Adipocyte (in vitro differentiated cells): ENCODE results near the gene IGSF21.
A peak's percentile ranks its signal among the peaks of the same experiment; 100 is the strongest.

Experiments used
- DNase-seq: peaks from one replicate; pipeline ENCODE4 v3.0.0-alpha.2; 2015; ENCODE audit warnings: low read depth
- H3K27me3 ChIP-seq: replicated peaks from 2 replicates; pipeline ENCODE4 v1.7.0; 2013; ENCODE audit warnings: mild to moderate bottlenecking, low read length, moderate library complexity; ENCODE audit not compliant: control insufficient read depth, insufficient read depth
- H3K36me3 ChIP-seq: 2 replicates; pipeline ENCODE4 v1.7.0; 2013; ENCODE audit warnings: low read length, mild to moderate bottlenecking, moderate library complexity; ENCODE audit not compliant: control insufficient read depth, insufficient read depth, severe bottlenecking
- H3K4me1 ChIP-seq: 2 replicates; pipeline ENCODE4 v1.7.0; 2013; ENCODE audit warnings: mild to moderate bottlenecking, low read length, moderate library complexity; ENCODE audit not compliant: control insufficient read depth, insufficient read depth
- H3K4me3 ChIP-seq: 2 replicates; pipeline ENCODE4 v1.7.0; 2013; ENCODE audit warnings: mild to moderate bottlenecking, low read length, moderate library complexity
- H3K9ac ChIP-seq: 2 replicates; pipeline ENCODE4 v1.7.0; 2013; ENCODE audit warnings: mild to moderate bottlenecking, low read length, moderate library complexity
- H3K9me3 ChIP-seq: 2 replicates; pipeline ENCODE4 v1.7.0; 2013; ENCODE audit warnings: mild to moderate bottlenecking, low read length, moderate library complexity; ENCODE audit not compliant: control insufficient read depth

Gene IGSF21

GRCh38 chr1:18234790-18235242 is 127.2 kb downstream of the IGSF21 start:
- no peaks in the 10 kb centered on the region for H3K36me3 ChIP-seq
- H3K9ac ChIP-seq: no peak overlapping the region
- DNase-seq: peak; percentile 1
- H3K4me3 ChIP-seq: no peak overlapping the region
- H3K9me3 ChIP-seq: peaks cover 20% of the 10 kb centered on the region
- H3K27me3 ChIP-seq: peaks cover 26% of the 10 kb centered on the region
- no peaks in the 10 kb centered on the region for H3K4me1 ChIP-seq

- Histone ChIP-seq H3K4me1 (no peaks in the 10 kb centered on the region), H3K4me3 (no peak overlapping the region), H3K27me3 (peaks cover 37% of the 10 kb centered on the region), H3K36me3 (no peaks in the 10 kb centered on the region), H3K9ac (no peak overlapping the region), H3K9me3 (peaks cover 1% of the 10 kb centered on the region)
- DNase-seq: no peak
Observed at GRCh38 chr1:18237371-18237770, 129.8 kb downstream of the IGSF21 start.

- Histone ChIP-seq H3K36me3 (no peaks in the 10 kb centered on the region), H3K9ac (no peak overlapping the region), H3K4me1 (no peaks in the 10 kb centered on the region), H3K9me3 (no peaks in the 10 kb centered on the region), H3K4me3 (no peak overlapping the region), H3K27me3 (peaks cover 42% of the 10 kb centered on the region)
- no peak for DNase-seq
Observed at GRCh38 chr1:18238190-18238589, 130.6 kb downstream of the IGSF21 start.

- DNase-seq: no peak
- H3K36me3 ChIP-seq: no peaks in the 10 kb centered on the region
- H3K4me1 ChIP-seq: no peaks in the 10 kb centered on the region
- H3K9me3 ChIP-seq: no peaks in the 10 kb centered on the region
- H3K9ac ChIP-seq: no peak overlapping the region
- H3K4me3 ChIP-seq: no peak overlapping the region
- peaks cover 42% of the 10 kb centered on the region for H3K27me3 ChIP-seq
Observed at GRCh38 chr1:18239671-18240070, 132.1 kb downstream of the IGSF21 start.

- Histone ChIP-seq H3K27me3 (peaks cover 42% of the 10 kb centered on the region), H3K4me1 (no peaks in the 10 kb centered on the region), H3K4me3 (no peak overlapping the region), H3K9ac (no peak overlapping the region), H3K36me3 (no peaks in the 10 kb centered on the region), H3K9me3 (no peaks in the 10 kb centered on the region)
- DNase-seq: no peak
Observed at GRCh38 chr1:18240906-18241305, 133.3 kb downstream of the IGSF21 start.

- no peak overlapping the region for H3K4me3 ChIP-seq
- H3K9ac ChIP-seq: no peak overlapping the region
- H3K9me3 ChIP-seq: no peaks in the 10 kb centered on the region
- H3K4me1 ChIP-seq: no peaks in the 10 kb centered on the region
- DNase-seq: no peak
- H3K27me3 ChIP-seq: peaks cover 41% of the 10 kb centered on the region
- no peaks in the 10 kb centered on the region for H3K36me3 ChIP-seq
Observed at GRCh38 chr1:18241891-18242290, 134.3 kb downstream of the IGSF21 start.

- Histone ChIP-seq H3K27me3 (peaks cover 36% of the 10 kb centered on the region), H3K9ac (no peak overlapping the region), H3K9me3 (no peaks in the 10 kb centered on the region), H3K36me3 (no peaks in the 10 kb centered on the region), H3K4me3 (no peak overlapping the region), H3K4me1 (no peaks in the 10 kb centered on the region)
- no peak for DNase-seq
Observed at GRCh38 chr1:18243503-18244175, 136.0 kb downstream of the IGSF21 start.

- Histone ChIP-seq H3K9me3 (no peaks in the 10 kb centered on the region), H3K36me3 (no peaks in the 10 kb centered on the region), H3K9ac (no peak overlapping the region), H3K27me3 (peaks cover 36% of the 10 kb centered on the region), H3K4me3 (no peak overlapping the region), H3K4me1 (no peaks in the 10 kb centered on the region)
- no peak for DNase-seq
Observed at GRCh38 chr1:18244762-18245161, 137.2 kb downstream of the IGSF21 start.

- Histone ChIP-seq H3K9me3 (no peaks in the 10 kb centered on the region), H3K4me1 (no peaks in the 10 kb centered on the region), H3K9ac (no peak overlapping the region), H3K4me3 (no peak overlapping the region), H3K36me3 (no peaks in the 10 kb centered on the region), H3K27me3 (peaks cover 31% of the 10 kb centered on the region)
- DNase-seq: no peak
Observed at GRCh38 chr1:18245647-18246046, 138.0 kb downstream of the IGSF21 start.

GRCh38 chr1:18246543-18246942 is 138.9 kb downstream of the IGSF21 start:
- Histone ChIP-seq H3K9me3 (peaks cover 7% of the 10 kb centered on the region), H3K27me3 (peaks cover 24% of the 10 kb centered on the region), H3K4me1 (no peaks in the 10 kb centered on the region), H3K36me3 (no peaks in the 10 kb centered on the region), H3K9ac (no peak overlapping the region), H3K4me3 (no peak overlapping the region)
- no peak for DNase-seq

GRCh38 chr1:18247151-18247550 is 139.6 kb downstream of the IGSF21 start:
- H3K27me3 ChIP-seq: peaks cover 22% of the 10 kb centered on the region
- no peaks in the 10 kb centered on the region for H3K36me3 ChIP-seq
- H3K4me1 ChIP-seq: no peaks in the 10 kb centered on the region
- no peak for DNase-seq
- H3K4me3 ChIP-seq: no peak overlapping the region
- peaks cover 10% of the 10 kb centered on the region for H3K9me3 ChIP-seq
- H3K9ac ChIP-seq: no peak overlapping the region

- H3K4me1 ChIP-seq: no peaks in the 10 kb centered on the region
- peaks cover 20% of the 10 kb centered on the region for H3K27me3 ChIP-seq
- H3K4me3 ChIP-seq: no peak overlapping the region
- no peak for DNase-seq
- no peak overlapping the region for H3K9ac ChIP-seq
- peaks cover 10% of the 10 kb centered on the region for H3K9me3 ChIP-seq
- H3K36me3 ChIP-seq: no peaks in the 10 kb centered on the region
Observed at GRCh38 chr1:18249631-18250030, 142.0 kb downstream of the IGSF21 start.
